Measurements from ENCODE around the gene CSAD. TPM values are rescaled to one million over a fixed set of nuclear protein-coding genes. Genes with fewer than 3 reads are reported as not detected.

Gene CSAD, protein sequence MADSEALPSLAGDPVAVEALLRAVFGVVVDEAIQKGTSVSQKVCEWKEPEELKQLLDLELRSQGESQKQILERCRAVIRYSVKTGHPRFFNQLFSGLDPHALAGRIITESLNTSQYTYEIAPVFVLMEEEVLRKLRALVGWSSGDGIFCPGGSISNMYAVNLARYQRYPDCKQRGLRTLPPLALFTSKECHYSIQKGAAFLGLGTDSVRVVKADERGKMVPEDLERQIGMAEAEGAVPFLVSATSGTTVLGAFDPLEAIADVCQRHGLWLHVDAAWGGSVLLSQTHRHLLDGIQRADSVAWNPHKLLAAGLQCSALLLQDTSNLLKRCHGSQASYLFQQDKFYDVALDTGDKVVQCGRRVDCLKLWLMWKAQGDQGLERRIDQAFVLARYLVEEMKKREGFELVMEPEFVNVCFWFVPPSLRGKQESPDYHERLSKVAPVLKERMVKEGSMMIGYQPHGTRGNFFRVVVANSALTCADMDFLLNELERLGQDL
- total RNA-seq (2014; rRNA removed; shearing (Covaris generic); ENCODE audit: low replicate concordance), result 13.1 and 19.2 TPM in 2 replicates

DNA sequence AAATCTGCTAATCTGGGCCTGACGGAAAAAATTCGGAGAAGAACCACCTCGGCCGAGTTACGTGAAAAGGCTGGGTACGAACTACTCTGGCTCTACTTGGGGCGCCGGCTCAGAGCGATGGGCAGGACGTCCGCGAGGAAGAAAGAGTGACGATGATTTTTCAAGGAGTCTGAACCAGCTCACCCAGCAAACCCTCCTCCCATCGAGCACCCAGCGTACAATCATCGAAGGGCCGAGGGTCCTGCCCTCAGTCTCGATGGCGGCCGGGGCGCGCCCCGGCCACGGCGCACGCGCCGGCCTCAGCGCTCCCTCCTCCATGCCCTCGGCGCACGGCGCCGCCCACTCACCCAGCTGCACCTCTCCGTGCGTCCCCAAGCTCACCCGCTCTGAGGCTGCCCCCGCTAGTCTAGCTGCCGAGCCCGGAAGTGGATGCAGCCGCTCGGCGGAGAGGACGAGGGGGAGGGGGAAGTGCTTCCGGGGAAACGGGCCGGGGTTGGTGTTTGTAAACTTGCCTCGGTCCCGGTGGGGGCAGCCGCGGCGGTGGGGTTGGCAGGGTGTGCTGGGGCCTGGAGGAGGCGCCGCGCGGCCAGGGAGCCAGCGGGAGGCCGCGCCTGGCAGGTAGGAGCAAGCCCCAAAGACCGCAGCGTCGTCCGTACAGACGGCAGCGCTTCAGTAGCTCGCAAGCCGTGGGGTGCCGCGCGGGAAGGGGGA lies at the start of gene CSAD, which contains the start of gene ZNF740:
Gene CSAD, minus strand, starts transcription at position 706 of the 711 bp plus-strand sequence. CDS start 7,455 bp downstream, outside the sequence.
Gene ZNF740, plus strand, starts transcription at position 503 of the 711 bp plus-strand sequence. CDS start 1,262 bp downstream, outside the sequence.
- H3K9ac ChIP-seq (ENCODE audit: low read length), result peak within 1 kb of the TSS; percentile 96
- H3K4me1 ChIP-seq (ENCODE audit: low read length), result peaks cover 34% of the 10 kb centered on the region
- no peaks in the 10 kb centered on the region for H3K27me3 ChIP-seq (ENCODE audit: low read length)
- H2AFZ ChIP-seq (ENCODE audit: low read length), result peak within 1 kb of the TSS; percentile 71
- peak within 1 kb of the TSS; percentile 87 for H3K27ac ChIP-seq (ENCODE audit: low read length)
- DNase-seq, result peak; percentile 99
- peak within 1 kb of the TSS; percentile 83 for H3K4me2 ChIP-seq (ENCODE audit: low read depth, low read length, poor library complexity, severe bottlenecking)
- peaks cover 33% of the 10 kb centered on the region for H3K36me3 ChIP-seq (ENCODE audit: insufficient read depth, low read length)
- H4K20me1 ChIP-seq (ENCODE audit: insufficient read depth, low read depth, low read length), result no peaks in the 10 kb centered on the region; the same call in 1 of the 2 replicates
- no peaks in the 10 kb centered on the region for H3K9me3 ChIP-seq (ENCODE audit: low read length)
- H3K4me3 ChIP-seq (ENCODE audit: low read length), result peak within 1 kb of the TSS; percentile 95
- H3K9me2 ChIP-seq (replicated peaks; ENCODE audit: insufficient read depth, low read length), result no peaks in the 10 kb centered on the region
- peaks cover 33% of the 10 kb centered on the region for H3K79me2 ChIP-seq (ENCODE audit: low read length)

DNA sequence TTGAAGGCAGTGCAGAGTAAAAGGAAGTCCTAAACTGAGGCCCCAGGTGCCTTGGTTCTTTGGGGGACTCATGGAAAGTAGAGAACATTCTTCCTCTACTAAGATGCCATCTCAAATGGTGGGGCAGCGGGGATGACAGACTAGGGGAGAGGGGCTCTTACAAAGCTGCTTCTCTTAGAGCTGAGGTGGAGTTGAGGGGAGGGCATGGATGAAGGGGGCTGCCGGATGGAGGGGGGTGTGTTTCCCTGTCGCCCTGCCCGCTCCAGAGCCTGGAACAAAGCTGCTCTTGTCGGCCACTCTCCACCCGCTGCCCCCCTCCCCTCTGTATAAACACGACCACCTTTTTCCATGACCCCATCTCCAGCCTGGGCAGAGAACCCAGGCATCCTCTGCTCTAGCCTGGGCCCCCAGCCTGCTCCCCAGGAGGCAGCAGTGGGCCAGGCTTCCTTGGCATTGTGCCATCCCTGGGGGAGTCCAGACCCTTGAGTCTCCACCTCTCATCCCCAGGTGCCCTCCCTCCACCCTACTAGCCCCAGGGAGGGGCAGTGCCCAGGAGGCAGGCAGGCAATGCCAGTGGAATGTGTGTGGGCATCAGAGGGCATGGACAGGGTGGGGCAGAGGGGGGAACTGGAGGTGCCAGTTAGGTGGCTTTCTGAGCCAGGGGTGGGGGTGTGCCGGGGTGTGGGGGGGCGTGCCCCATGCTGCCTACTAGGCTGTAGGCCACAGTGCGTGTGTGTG lies 49.6 kb upstream of the CSAD start:
- H4K20me1 ChIP-seq (ENCODE audit: insufficient read depth, low read depth, low read length), result no peaks in the 10 kb centered on the region
- no peak for DNase-seq
- no peak overlapping the region for H3K9ac ChIP-seq (ENCODE audit: low read length)
- H3K27ac ChIP-seq (ENCODE audit: low read length), result no peak overlapping the region
- H3K4me2 ChIP-seq (ENCODE audit: low read depth, low read length, poor library complexity, severe bottlenecking), result no peak overlapping the region
- H3K36me3 ChIP-seq (ENCODE audit: insufficient read depth, low read length), result no peaks in the 10 kb centered on the region
- peaks cover 18% of the 10 kb centered on the region for H3K4me1 ChIP-seq (ENCODE audit: low read length)
- H2AFZ ChIP-seq (ENCODE audit: low read length), result no peak overlapping the region
- H3K27me3 ChIP-seq (ENCODE audit: low read length), result no peaks in the 10 kb centered on the region
- H3K4me3 ChIP-seq (ENCODE audit: low read length), result no peak overlapping the region
- no peaks in the 10 kb centered on the region for H3K9me2 ChIP-seq (replicated peaks; ENCODE audit: insufficient read depth, low read length)
- H3K9me3 ChIP-seq (ENCODE audit: low read length), result no peaks in the 10 kb centered on the region
- H3K79me2 ChIP-seq (ENCODE audit: low read length), result no peaks in the 10 kb centered on the region

DNA sequence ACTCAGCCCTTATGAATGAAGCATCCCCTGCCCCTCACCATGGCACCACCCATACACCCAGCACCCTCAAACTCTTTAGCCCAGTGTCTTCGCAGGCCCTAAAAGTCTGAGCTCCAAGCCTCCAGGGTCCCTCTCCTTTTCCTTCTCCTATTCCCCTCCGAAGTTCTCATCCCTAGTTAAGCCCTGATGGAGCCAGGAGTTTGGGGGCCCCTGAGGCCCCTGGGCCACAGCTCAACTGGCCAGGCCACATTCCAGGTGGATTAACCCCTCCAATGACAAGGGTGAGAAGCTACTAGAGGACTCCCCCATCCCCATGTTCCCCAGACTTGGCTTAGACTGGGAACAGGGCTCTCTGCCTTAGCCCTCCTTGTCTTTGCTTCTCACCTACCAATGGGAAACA lies 48.7 kb upstream of the CSAD start:
- H3K79me2 ChIP-seq (ENCODE audit: low read length), result no peaks in the 10 kb centered on the region
- H3K9ac ChIP-seq (ENCODE audit: low read length), result no peak overlapping the region
- no peak overlapping the region for H3K27ac ChIP-seq (ENCODE audit: low read length)
- no peaks in the 10 kb centered on the region for H3K27me3 ChIP-seq (ENCODE audit: low read length)
- H3K4me3 ChIP-seq (ENCODE audit: low read length), result no peak overlapping the region
- no peaks in the 10 kb centered on the region for H3K36me3 ChIP-seq (ENCODE audit: insufficient read depth, low read length)
- no peak overlapping the region for H3K4me2 ChIP-seq (ENCODE audit: low read depth, low read length, poor library complexity, severe bottlenecking)
- no peaks in the 10 kb centered on the region for H4K20me1 ChIP-seq (ENCODE audit: insufficient read depth, low read depth, low read length)
- no peaks in the 10 kb centered on the region for H3K9me2 ChIP-seq (replicated peaks; ENCODE audit: insufficient read depth, low read length)
- no peak for DNase-seq
- H3K9me3 ChIP-seq (ENCODE audit: low read length), result no peaks in the 10 kb centered on the region
- H2AFZ ChIP-seq (ENCODE audit: low read length), result no peak overlapping the region
- peaks cover 18% of the 10 kb centered on the region for H3K4me1 ChIP-seq (ENCODE audit: low read length)

DNA sequence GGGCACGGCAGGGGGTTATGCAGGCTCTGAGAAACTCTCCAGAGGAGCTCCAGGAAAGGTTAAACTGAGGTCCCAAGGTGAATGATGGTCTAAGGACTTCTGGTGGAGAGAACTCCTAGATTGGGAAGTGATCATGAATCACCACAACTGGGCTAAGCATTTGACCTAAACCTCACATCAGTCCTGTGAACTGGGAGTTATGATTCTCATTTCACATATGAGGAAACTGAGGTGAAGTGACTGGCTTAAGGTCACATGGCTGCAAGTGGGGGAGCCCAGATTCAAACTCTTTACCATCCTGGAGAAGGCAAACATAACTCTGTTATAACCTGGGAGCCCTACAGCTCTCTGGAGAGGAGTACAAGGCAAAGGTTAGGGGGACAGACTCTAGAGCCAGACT lies 47.1 kb upstream of the CSAD start:
- Histone ChIP-seq H3K4me3 (ENCODE audit: low read length) (no peak overlapping the region), H3K9me3 (ENCODE audit: low read length) (no peaks in the 10 kb centered on the region), H3K27ac (ENCODE audit: low read length) (no peak overlapping the region), H3K9me2 (replicated peaks; ENCODE audit: insufficient read depth, low read length) (no peaks in the 10 kb centered on the region), H3K79me2 (ENCODE audit: low read length) (no peaks in the 10 kb centered on the region), H3K27me3 (ENCODE audit: low read length) (no peaks in the 10 kb centered on the region), H3K4me1 (ENCODE audit: low read length) (peaks cover 12% of the 10 kb centered on the region), H3K36me3 (ENCODE audit: insufficient read depth, low read length) (no peaks in the 10 kb centered on the region), H4K20me1 (ENCODE audit: insufficient read depth, low read depth, low read length) (no peaks in the 10 kb centered on the region), H3K9ac (ENCODE audit: low read length) (no peak overlapping the region), H2AFZ (ENCODE audit: low read length) (no peak overlapping the region), H3K4me2 (ENCODE audit: low read depth, low read length, poor library complexity, severe bottlenecking) (no peak overlapping the region)
- no peak for DNase-seq

DNA sequence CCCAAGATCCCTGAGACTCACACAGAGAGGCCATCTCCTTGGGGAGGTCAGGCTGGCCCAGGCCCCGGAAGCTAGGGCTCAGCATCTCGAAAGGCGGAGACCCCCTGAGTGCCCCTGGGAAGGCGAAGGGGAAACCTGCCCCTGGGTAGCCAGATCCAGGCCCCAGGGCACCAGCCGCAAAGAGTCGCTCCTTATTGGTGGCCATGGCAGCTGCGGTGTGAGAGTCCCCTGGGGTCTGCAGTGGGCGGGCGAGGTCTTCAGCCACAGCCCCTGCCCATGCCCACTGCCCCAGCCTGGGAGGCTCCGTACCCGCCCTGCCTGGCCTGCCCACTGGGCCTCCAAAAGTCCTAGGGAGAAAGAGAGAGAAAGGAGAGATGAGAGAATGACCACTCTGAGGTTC lies 46.6 kb upstream of the CSAD start:
- Histone ChIP-seq H3K9me2 (replicated peaks; ENCODE audit: insufficient read depth, low read length) (no peaks in the 10 kb centered on the region), H3K4me1 (ENCODE audit: low read length) (peaks cover 9% of the 10 kb centered on the region), H4K20me1 (ENCODE audit: insufficient read depth, low read depth, low read length) (no peaks in the 10 kb centered on the region)

DNA sequence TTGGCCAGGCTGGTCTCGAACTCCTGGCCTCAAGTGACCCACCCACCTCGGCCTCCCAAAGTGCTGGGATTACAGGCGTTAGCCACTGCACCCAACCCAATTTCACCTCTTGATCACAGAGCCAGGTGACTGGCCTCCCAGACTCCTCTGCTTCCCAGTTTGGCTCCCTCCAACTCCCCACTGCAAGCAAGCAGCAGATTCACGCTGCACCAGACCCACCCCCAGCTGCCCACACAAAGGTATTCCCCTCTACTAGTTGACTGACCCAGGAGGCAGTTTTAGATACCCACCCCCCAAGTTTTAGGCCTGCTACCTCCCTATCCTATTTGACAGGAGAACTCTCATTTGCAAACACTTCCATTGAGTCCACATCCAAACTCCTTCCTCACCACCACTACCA lies 46.1 kb upstream of the CSAD start:
- H3K4me3 ChIP-seq (ENCODE audit: low read length), result no peak overlapping the region
- no peaks in the 10 kb centered on the region for H3K9me3 ChIP-seq (ENCODE audit: low read length)
- DNase-seq, result no peak
- no peak overlapping the region for H3K4me2 ChIP-seq (ENCODE audit: low read depth, low read length, poor library complexity, severe bottlenecking)
- no peaks in the 10 kb centered on the region for H3K79me2 ChIP-seq (ENCODE audit: low read length)
- H2AFZ ChIP-seq (ENCODE audit: low read length), result no peak overlapping the region
- no peak overlapping the region for H3K9ac ChIP-seq (ENCODE audit: low read length)
- H3K9me2 ChIP-seq (replicated peaks; ENCODE audit: insufficient read depth, low read length), result no peaks in the 10 kb centered on the region
- no peaks in the 10 kb centered on the region for H4K20me1 ChIP-seq (ENCODE audit: insufficient read depth, low read depth, low read length)
- no peaks in the 10 kb centered on the region for H3K27me3 ChIP-seq (ENCODE audit: low read length)
- peaks cover 12% of the 10 kb centered on the region for H3K4me1 ChIP-seq (ENCODE audit: low read length)
- H3K36me3 ChIP-seq (ENCODE audit: insufficient read depth, low read length), result no peaks in the 10 kb centered on the region
- no peak overlapping the region for H3K27ac ChIP-seq (ENCODE audit: low read length)

More for the DNA sequence above, 46.6 kb upstream of the CSAD start:
- Histone ChIP-seq H3K27me3 (ENCODE audit: low read length) (no peaks in the 10 kb centered on the region), H3K9ac (ENCODE audit: low read length) (no peak overlapping the region), H2AFZ (ENCODE audit: low read length) (no peak overlapping the region), H3K79me2 (ENCODE audit: low read length) (no peaks in the 10 kb centered on the region), H3K4me2 (ENCODE audit: low read depth, low read length, poor library complexity, severe bottlenecking) (no peak overlapping the region), H3K27ac (ENCODE audit: low read length) (no peak overlapping the region), H3K4me3 (ENCODE audit: low read length) (no peak overlapping the region), H3K9me3 (ENCODE audit: low read length) (no peaks in the 10 kb centered on the region), H3K36me3 (ENCODE audit: insufficient read depth, low read length) (no peaks in the 10 kb centered on the region)
- no peak for DNase-seq

DNA sequence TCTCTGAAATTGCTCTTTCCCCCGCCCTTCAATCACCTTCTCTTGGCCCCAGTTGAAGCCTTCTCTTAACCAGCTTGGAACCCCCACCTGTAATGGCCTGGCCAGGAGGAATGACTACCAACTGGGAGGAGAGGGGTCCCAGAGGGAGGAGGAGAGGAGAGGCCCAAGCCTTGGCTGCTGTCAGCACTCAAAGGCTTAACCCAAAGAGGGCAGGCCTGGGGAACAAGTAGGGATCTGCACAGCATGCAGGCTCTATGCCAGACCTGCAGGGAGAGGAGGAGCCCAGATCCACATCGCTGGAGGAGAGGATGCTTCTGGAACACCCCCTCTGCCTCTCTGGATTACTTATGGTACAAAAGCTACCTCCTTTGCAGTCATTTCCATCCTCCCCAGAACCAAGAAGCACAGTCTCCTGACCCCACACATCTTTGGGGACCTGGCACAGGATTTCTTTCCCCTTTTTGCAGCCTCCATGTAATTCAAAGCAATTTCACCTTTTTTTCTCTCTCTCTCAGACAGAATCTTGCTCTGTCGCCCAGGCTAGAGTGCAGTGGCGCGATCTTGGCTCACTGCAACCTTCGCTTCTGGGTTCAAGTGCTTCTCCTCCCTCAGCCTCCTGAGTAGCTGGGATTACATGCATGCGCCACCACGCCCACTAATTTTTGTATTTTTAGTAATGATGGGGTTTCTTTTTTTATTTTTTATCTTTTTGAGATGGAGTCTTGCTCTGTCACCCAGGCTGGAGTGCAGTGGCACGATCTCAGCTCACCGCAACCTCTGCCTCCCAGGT lies 45.1 kb upstream of the CSAD start:
- H3K36me3 ChIP-seq (ENCODE audit: insufficient read depth, low read length), result no peaks in the 10 kb centered on the region
- H3K4me2 ChIP-seq (ENCODE audit: low read depth, low read length, poor library complexity, severe bottlenecking), result no peak overlapping the region
- peaks cover 13% of the 10 kb centered on the region for H3K4me1 ChIP-seq (ENCODE audit: low read length)
- no peaks in the 10 kb centered on the region for H3K79me2 ChIP-seq (ENCODE audit: low read length)
- no peak overlapping the region for H3K9ac ChIP-seq (ENCODE audit: low read length)
- H3K9me2 ChIP-seq (replicated peaks; ENCODE audit: insufficient read depth, low read length), result no peaks in the 10 kb centered on the region
- H3K27ac ChIP-seq (ENCODE audit: low read length), result no peak overlapping the region
- no peak overlapping the region for H3K4me3 ChIP-seq (ENCODE audit: low read length)
- H2AFZ ChIP-seq (ENCODE audit: low read length), result no peak overlapping the region
- no peaks in the 10 kb centered on the region for H3K27me3 ChIP-seq (ENCODE audit: low read length)
- no peaks in the 10 kb centered on the region for H4K20me1 ChIP-seq (ENCODE audit: insufficient read depth, low read depth, low read length)
- no peaks in the 10 kb centered on the region for H3K9me3 ChIP-seq (ENCODE audit: low read length)
- DNase-seq, result no peak

Measured in Karpas-422 (cell line).